SK-N-SH treated with all-trans-retinoic acid at 6 μM for 48 hours (cell line): Measurements from ENCODE around the gene PHGDH.

ENCODE experiments used
- ATAC-seq: fragments of 200-7000 bp; cut with Tn5 transposase; 3 replicates; pipeline ENCODE4 v1.9.1; 2020; ENCODE audit warnings: mild to moderate bottlenecking, moderate library complexity
- ARNTL ChIP-seq: fragments of 450-650 bp; formaldehyde crosslinking; IDR thresholded peaks from 2 replicates; pipeline ENCODE4 v1.5.0; 2020; ENCODE audit warnings: low read depth, mild to moderate bottlenecking, moderate library complexity, borderline replicate concordance
- BACH2 ChIP-seq: fragments of 250-450 bp; sonication (Bioruptor Pico); IDR thresholded peaks from 2 replicates; pipeline ENCODE4 v1.9.0; 2021; ENCODE audit warnings: mild to moderate bottlenecking, borderline replicate concordance
- CSDC2 ChIP-seq: fragments of 250-450 bp; sonication (Bioruptor Pico); IDR thresholded peaks from 2 replicates; pipeline ENCODE4 v1.5.0; 2020; ENCODE audit warnings: mild to moderate bottlenecking, moderate library complexity
- CSRNP3 ChIP-seq: fragments of 250-450 bp; sonication (Bioruptor Pico); IDR thresholded peaks from 2 replicates; pipeline ENCODE4 v1.5.1; 2021; ENCODE audit warnings: mild to moderate bottlenecking, moderate library complexity
- ESRRG ChIP-seq: fragments of 250-450 bp; sonication (Bioruptor Pico); IDR thresholded peaks from 2 replicates; pipeline ENCODE4 v1.6.1; 2021; ENCODE audit warnings: mild to moderate bottlenecking
- GLIS3 ChIP-seq: fragments of 250-450 bp; sonication (Bioruptor Pico); IDR thresholded peaks from 2 replicates; pipeline ENCODE4 v1.5.0; 2020; ENCODE audit warnings: mild to moderate bottlenecking, moderate library complexity
- ISL1 ChIP-seq: fragments of 250-450 bp; sonication (Bioruptor Pico); IDR thresholded peaks from 2 replicates; pipeline ENCODE4 v2.1.2; 2022; ENCODE audit warnings: mild to moderate bottlenecking, moderate library complexity
- OSR1 ChIP-seq: fragments of 250-450 bp; sonication (Bioruptor Pico); IDR thresholded peaks from 2 replicates; pipeline ENCODE4 v1.8.0; 2022; ENCODE audit warnings: moderate library complexity, mild to moderate bottlenecking, inconsistent platforms
- PATZ1 ChIP-seq: fragments of 250-450 bp; sonication (Bioruptor Pico); IDR thresholded peaks from 2 replicates; pipeline ENCODE4 v1.8.0; 2020; ENCODE audit warnings: mild to moderate bottlenecking, moderate library complexity, borderline replicate concordance
- RARB ChIP-seq: fragments of 250-450 bp; sonication (Bioruptor Pico); IDR thresholded peaks from 2 replicates; pipeline ENCODE4 v1.8.0; 2021; ENCODE audit warnings: mild to moderate bottlenecking, moderate library complexity
- SNAI2 ChIP-seq: fragments of 250-450 bp; sonication (Bioruptor Pico); IDR thresholded peaks from 2 replicates; pipeline ENCODE4 v1.5.0; 2020; ENCODE audit warnings: mild to moderate bottlenecking, moderate library complexity
- TCF4 ChIP-seq: fragments of 250-450 bp; sonication (Bioruptor Pico); IDR thresholded peaks from 2 replicates; pipeline ENCODE4 v1.8.0; 2021; ENCODE audit warnings: mild to moderate bottlenecking, moderate library complexity, borderline replicate concordance
- TSHZ2 ChIP-seq: fragments of 250-450 bp; sonication (Bioruptor Pico); IDR thresholded peaks from 2 replicates; pipeline ENCODE4 v1.5.0; 2020; ENCODE audit warnings: mild to moderate bottlenecking, moderate library complexity
- ZFP30 ChIP-seq: fragments of 450-650 bp; formaldehyde crosslinking; IDR thresholded peaks from 2 replicates; pipeline ENCODE4 v1.5.0; 2022; ENCODE audit warnings: mild to moderate bottlenecking, moderate library complexity
- ZNF70 ChIP-seq: fragments of 450-650 bp; formaldehyde crosslinking; IDR thresholded peaks from 2 replicates; pipeline ENCODE4 v1.5.0; 2020; ENCODE audit warnings: mild to moderate bottlenecking, moderate library complexity
- ZNF8 ChIP-seq: fragments of 450-650 bp; formaldehyde crosslinking; IDR thresholded peaks from 2 replicates; pipeline ENCODE4 v1.5.0; 2020; ENCODE audit warnings: mild to moderate bottlenecking, moderate library complexity
- TF ChIP-seq, protein P1 (sequence below): fragments of 250-450 bp; sonication (Bioruptor Pico); IDR thresholded peaks from 2 replicates; pipeline ENCODE4 v1.5.1; 2020; ENCODE audit warnings: low read depth, mild to moderate bottlenecking, moderate library complexity

The PHGDH gene

DNA sequence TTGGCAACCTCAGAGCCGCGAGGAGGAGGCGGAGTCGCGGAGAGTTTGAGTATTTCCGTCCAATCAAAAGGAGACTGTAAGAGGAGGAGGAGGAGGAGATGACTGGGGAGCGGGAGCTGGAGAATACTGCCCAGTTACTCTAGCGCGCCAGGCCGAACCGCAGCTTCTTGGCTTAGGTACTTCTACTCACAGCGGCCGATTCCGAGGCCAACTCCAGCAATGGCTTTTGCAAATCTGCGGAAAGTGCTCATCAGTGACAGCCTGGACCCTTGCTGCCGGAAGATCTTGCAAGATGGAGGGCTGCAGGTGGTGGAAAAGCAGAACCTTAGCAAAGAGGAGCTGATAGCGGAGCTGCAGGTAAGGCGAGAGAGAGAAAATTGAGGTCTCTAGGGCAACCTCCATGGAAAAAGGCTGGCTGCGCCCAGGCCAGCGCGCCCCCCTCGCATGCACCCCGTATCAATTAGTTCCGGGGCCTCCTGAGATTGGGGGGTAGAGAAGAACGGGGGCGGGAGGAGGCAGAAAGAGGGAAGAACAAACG, at the start of gene PHGDH:
Gene PHGDH, plus strand, starts transcription at position 131 of the 538 bp plus-strand sequence. Its CDS starts 89 bp downstream, at position 220.
- peak; percentile 88 for ATAC-seq
- TF ChIP-seq RARB (CRISPR knock-in tag): no peak
- TF ChIP-seq ZFP30: no peak

DNA sequence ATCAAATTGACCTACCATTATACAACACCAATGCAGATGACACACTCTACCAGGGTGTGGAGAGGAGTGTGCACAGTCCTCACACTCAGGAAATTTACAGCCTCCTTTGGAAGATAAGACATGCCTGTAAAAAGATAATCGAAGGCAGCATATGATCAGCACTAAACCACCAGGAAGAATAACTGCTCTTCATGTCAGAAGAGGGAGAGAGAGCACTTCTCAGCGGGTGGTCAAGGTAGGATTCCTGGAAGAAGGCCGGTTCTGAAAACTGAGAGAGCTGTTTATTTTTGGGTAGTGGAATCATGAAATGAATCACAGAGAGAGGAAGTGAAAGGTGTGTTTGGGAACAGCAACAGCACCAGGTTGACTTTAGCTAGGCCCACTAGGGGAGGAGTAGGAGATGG, 49.7 kb upstream of the PHGDH start:
- TF ChIP-seq, protein P1, sequence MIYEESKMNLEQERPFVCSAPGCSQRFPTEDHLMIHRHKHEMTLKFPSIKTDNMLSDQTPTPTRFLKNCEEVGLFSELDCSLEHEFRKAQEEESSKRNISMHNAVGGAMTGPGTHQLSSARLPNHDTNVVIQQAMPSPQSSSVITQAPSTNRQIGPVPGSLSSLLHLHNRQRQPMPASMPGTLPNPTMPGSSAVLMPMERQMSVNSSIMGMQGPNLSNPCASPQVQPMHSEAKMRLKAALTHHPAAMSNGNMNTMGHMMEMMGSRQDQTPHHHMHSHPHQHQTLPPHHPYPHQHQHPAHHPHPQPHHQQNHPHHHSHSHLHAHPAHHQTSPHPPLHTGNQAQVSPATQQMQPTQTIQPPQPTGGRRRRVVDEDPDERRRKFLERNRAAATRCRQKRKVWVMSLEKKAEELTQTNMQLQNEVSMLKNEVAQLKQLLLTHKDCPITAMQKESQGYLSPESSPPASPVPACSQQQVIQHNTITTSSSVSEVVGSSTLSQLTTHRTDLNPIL (CRISPR knock-in tag): no peak
- TF ChIP-seq ESRRG: no peak
- no peak for TF ChIP-seq ZFP30
- TF ChIP-seq OSR1 (CRISPR knock-in tag): no peak
- no peak for TF ChIP-seq ARNTL
- no peak for TF ChIP-seq GLIS3 (CRISPR knock-in tag)
- ATAC-seq: no peak

- TF ChIP-seq ZNF8 (CRISPR knock-in tag) (no peak), TCF4 (CRISPR knock-in tag) (no peak), GLIS3 (CRISPR knock-in tag) (no peak), PATZ1 (CRISPR knock-in tag) (no peak), BACH2 (CRISPR knock-in tag) (no peak), ISL1 (no peak), ZFP30 (no peak), ZNF70 (CRISPR knock-in tag) (no peak), RARB (CRISPR knock-in tag) (no peak)
- no peak for ATAC-seq
These were observed 47.7 kb upstream of the PHGDH start for GRCh38 chr1:119664067-119664466.

DNA sequence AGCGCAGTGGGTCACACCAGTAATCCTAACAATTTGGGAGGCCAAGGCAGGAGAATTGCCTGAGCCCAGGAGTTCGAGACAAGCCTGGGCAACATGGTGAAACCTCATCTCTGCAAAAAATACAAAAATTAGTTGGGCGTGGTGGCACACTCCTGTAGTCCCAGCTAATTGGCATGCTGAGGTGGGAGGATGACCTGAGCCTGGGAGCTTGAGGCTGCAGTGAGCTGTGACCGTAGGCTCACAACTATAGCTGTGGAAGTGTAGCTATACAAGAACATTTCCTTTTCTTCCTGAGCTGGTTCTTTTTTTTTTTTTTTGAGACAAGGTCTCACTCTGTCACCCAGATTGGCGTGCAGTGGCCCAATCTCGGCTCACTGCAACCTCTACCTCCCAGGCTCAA, 44.6 kb upstream of the PHGDH start:
- ATAC-seq: no peak

More for the DNA sequence above, 44.6 kb upstream of the PHGDH start:
- TF ChIP-seq TSHZ2 (CRISPR knock-in tag) (no peak), ZNF70 (CRISPR knock-in tag) (no peak), CSDC2 (CRISPR knock-in tag) (no peak), TCF4 (CRISPR knock-in tag) (no peak), ZNF8 (CRISPR knock-in tag) (no peak), ZFP30 (no peak), CSRNP3 (no peak), BACH2 (CRISPR knock-in tag) (no peak), GLIS3 (CRISPR knock-in tag) (no peak), ARNTL (no peak), SNAI2 (no peak), PATZ1 (CRISPR knock-in tag) (no peak)
- TF ChIP-seq, protein P1 (CRISPR knock-in tag): no peak
